IMR-90 (cell line): ENCODE measurements around the gene DOCK4.

Source experiments
- BHLHE40 ChIP-seq: fragments of 150-350 bp; IDR thresholded peaks from 2 replicates; pipeline ENCODE4 v1.6.1; 2016; ENCODE audit warnings: mild to moderate bottlenecking, low read depth, low read length
- CTCF ChIP-seq: conservative IDR thresholded peaks from 2 replicates; pipeline ENCODE4 v1.5.1; 2012; ENCODE audit warnings: mild to moderate bottlenecking, low read depth, low read length, improper control_type of control experiment
- RFX5 ChIP-seq: IDR thresholded peaks from 2 replicates; pipeline ENCODE4 v1.8.0; 2012; ENCODE audit warnings: low read depth, mild to moderate bottlenecking, low read length, moderate library complexity

- TF ChIP-seq CTCF: no peak
- TF ChIP-seq RFX5: no peak
- TF ChIP-seq BHLHE40: no peak
Measured at GRCh38 chr7:112185005-112185834, 21.0 kb downstream of the DOCK4 start.
